Activated T-cell treated with anti-CD3 and anti-CD28 coated beads for 4 hours (primary cell): ENCODE results near the gene CREB5.

Experiments
- DNase-seq: peaks from one replicate; pipeline ENCODE4 v3.0.0-alpha.2; 2020

The CREB5 gene

GRCh38 chr7:28656529-28656928 lies 244.2 kb downstream of the CREB5 start:
- no peak for DNase-seq

- DNase-seq: no peak
These were observed 246.1 kb downstream of the CREB5 start for GRCh38 chr7:28658381-28658780.

- no peak for DNase-seq
These were observed 247.8 kb downstream of the CREB5 start for GRCh38 chr7:28660132-28660531.

- DNase-seq: no peak
These were observed 249.7 kb downstream of the CREB5 start for GRCh38 chr7:28661826-28662595.

GRCh38 chr7:28666154-28666553 lies 253.8 kb downstream of the CREB5 start:
- DNase-seq: no peak

GRCh38 chr7:28668085-28668484 lies 255.8 kb downstream of the CREB5 start:
- no peak for DNase-seq

- DNase-seq: no peak
These were observed 257.0 kb downstream of the CREB5 start for GRCh38 chr7:28669330-28669729.

- no peak for DNase-seq
These were observed 259.2 kb downstream of the CREB5 start for GRCh38 chr7:28671526-28671925.

- DNase-seq: no peak
These were observed 260.1 kb downstream of the CREB5 start for GRCh38 chr7:28672397-28672797.

- DNase-seq: no peak
These were observed 262.1 kb downstream of the CREB5 start for GRCh38 chr7:28674359-28674782.

- no peak for DNase-seq
These were observed 263.1 kb downstream of the CREB5 start for GRCh38 chr7:28675429-28675828.

- no peak for DNase-seq
These were observed 265.4 kb downstream of the CREB5 start for GRCh38 chr7:28677668-28678067.

- DNase-seq: no peak
These were observed 266.2 kb downstream of the CREB5 start for GRCh38 chr7:28678431-28678965.

- no peak for DNase-seq
These were observed 269.5 kb downstream of the CREB5 start for GRCh38 chr7:28681693-28682310.

- DNase-seq: no peak
These were observed 270.5 kb downstream of the CREB5 start for GRCh38 chr7:28682801-28683200.

- no peak for DNase-seq
These were observed 272.4 kb downstream of the CREB5 start for GRCh38 chr7:28684650-28685241.

GRCh38 chr7:28685242-28685643 lies 272.9 kb downstream of the CREB5 start:
- no peak for DNase-seq

GRCh38 chr7:28685644-28686417 lies 273.5 kb downstream of the CREB5 start:
- DNase-seq: no peak

- DNase-seq: no peak
These were observed 274.1 kb downstream of the CREB5 start for GRCh38 chr7:28686418-28686800.

- DNase-seq: no peak
These were observed 275.2 kb downstream of the CREB5 start for GRCh38 chr7:28687537-28687936.

GRCh38 chr7:28688174-28688573 lies 275.9 kb downstream of the CREB5 start:
- DNase-seq: no peak

GRCh38 chr7:28688651-28689050 lies 276.3 kb downstream of the CREB5 start:
- no peak for DNase-seq
